ENCODE measurements around the gene SLC25A22.

SLC25A22 gene

GRCh38 chr11:798093-798713 is at the start of gene SLC25A22:
SLC25A22 (minus strand) TSS chr11:798281; CDS start chr11:795006, 3,275 bp downstream.
- intact Hi-C loops (cut with DNase I): no loop called here
- DNase-seq: peak; percentile 64 to 97 (median 75)

GRCh38 chr11:847876-848275 is 49.8 kb upstream of the SLC25A22 start:
- no peak for DNase-seq
- intact Hi-C loops (cut with DNase I): loop anchor here (1.0 to 10.0 kb wide), 2 partner anchors 127 to 203 kb away; no protein-coding TSS in a partner anchor

DNA sequence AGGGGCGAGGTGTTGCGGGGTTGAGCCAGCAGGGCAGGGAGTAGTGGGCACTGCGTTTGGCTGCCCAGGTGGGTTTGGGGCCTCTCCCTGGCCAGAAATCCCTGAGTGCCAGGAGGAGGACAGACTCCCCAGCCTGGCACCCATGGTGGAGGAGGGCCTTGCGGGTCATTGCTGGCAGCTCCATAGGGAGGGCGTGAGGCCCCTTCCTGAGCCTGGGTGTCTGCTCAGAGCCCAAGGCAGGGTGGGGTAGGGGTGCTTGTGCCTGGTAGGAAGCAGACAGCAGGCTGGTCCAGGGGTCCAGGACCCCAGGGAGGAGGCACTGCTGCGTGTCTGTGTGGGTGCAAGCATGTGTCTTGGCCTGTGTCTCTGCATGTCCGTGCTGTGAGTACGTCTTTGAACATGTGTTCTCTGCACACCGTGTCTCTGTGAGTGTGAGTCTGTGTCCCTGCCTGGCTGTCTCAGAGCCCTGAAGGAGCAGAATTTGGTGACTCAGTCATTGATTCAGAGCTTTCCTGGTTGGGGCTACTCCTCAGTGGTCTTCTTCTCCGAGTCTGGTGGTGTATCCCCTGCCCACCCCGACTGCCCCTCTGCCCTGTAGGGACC is 48.5 kb upstream of the SLC25A22 start:
- DNase-seq: no peak
- intact Hi-C loops (cut with DNase I): loop anchor here (10.0 kb wide), 1 partner anchor 128 kb away; no protein-coding TSS in a partner anchor

- DNase-seq: no peak
Observed at GRCh38 chr11:845872-846495, 47.9 kb upstream of the SLC25A22 start.

GRCh38 chr11:844693-845644 is 46.9 kb upstream of the SLC25A22 start:
- no peak for DNase-seq
- intact Hi-C loops (cut with DNase I): loop anchor here (10.0 kb wide), 1 partner anchor 130 kb away; no protein-coding TSS in a partner anchor

More at GRCh38 chr11:845872-846495, 47.9 kb upstream of the SLC25A22 start:
- intact Hi-C loops (cut with DNase I): loop anchor here (10.0 kb wide), 1 partner anchor 129 kb away; no protein-coding TSS in a partner anchor

DNA sequence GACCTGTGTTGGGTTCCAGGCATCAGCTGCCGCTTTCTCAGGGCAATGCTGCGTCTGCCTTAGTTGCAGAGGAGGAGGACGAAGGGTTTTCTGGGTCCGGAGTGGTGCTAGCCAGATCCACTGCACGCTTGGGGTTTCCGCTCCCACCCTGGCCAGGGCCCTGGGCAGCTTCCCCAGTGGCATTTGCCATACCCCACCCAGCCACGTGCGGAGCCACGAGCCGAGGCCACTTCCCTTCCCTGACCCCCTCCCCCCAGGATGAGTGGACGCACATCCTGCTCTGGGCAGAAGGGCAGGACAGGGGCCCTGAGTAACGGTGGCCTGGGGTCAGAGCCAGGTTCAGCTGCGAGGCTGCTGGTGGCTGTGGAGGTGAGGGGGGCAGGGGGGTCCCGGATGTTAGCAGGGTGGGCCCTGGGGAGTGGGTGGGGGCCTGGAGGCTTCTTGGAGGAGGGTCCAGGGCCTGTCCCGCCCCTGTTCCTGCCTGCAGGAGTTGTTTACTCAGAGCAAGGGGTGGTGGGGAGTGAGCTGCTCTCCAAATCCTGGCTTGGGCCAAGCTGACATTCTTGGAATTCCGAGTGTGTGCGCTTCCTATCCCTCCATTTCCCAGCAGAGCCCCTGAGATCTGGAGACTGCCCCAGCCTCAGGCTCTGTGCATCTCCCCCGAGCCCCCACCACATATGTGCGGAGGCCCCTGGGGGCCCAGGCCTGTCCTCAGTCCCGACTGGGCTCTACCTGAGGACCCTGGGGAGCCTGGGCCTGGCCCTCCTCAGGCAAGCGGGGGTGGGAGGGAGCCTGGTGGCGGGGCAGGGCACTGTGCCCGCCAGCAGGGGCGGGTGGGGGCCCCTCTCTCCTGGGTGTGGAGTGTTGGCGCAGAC is 46.0 kb upstream of the SLC25A22 start:
- DNase-seq: peak in 1 of 10 donors; percentile 90
- intact Hi-C loops (cut with DNase I): loop anchor here (10.0 kb wide), 1 partner anchor 131 kb away; no protein-coding TSS in a partner anchor

- no peak for DNase-seq
- intact Hi-C loops (cut with DNase I): loop anchor here (10.0 kb wide), 1 partner anchor 132 kb away; no protein-coding TSS in a partner anchor
Observed at GRCh38 chr11:843086-843734, 45.1 kb upstream of the SLC25A22 start.

GRCh38 chr11:842370-843002 is 44.4 kb upstream of the SLC25A22 start, which contains the start of the genes POLR2L and TSPAN4:
POLR2L (minus strand) TSS chr11:842529; CDS start chr11:842508, 21 bp downstream.
TSPAN4 (plus strand) TSS chr11:842852; CDS start chr11:850305, 7,453 bp downstream.
- intact Hi-C loops (cut with DNase I): loop anchor here (10.0 kb wide), 1 partner anchor 132 kb away; no protein-coding TSS in a partner anchor
- peak; percentile 77 to 98 (median 88) for DNase-seq

GRCh38 chr11:841981-842369 is 43.9 kb upstream of the SLC25A22 start:
- intact Hi-C loops (cut with DNase I): loop anchor here (10.0 kb wide), 1 partner anchor 133 kb away; no protein-coding TSS in a partner anchor
- DNase-seq: no peak

GRCh38 chr11:839875-840617 is 42.0 kb upstream of the SLC25A22 start:
- DNase-seq: no peak
- intact Hi-C loops (cut with DNase I): loop anchor here (10.0 kb wide), 1 partner anchor 135 kb away; no protein-coding TSS in a partner anchor

DNA sequence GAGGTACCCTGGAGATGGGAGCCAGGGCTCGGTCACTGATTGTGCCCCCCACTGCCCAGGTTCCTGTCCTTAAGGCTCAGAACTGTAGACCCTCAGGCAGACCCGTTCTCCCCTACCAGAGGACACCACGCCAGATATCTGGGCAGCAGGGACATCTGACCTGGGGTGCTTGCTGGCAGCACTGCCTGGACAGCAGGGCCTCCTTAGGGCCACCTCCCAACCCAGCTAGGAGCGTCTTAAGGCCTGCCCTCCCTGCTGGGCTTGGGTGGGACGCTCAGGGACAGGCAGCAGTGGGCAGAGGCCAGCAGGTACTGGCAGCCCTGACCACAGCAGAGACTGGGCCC is 41.2 kb upstream of the SLC25A22 start:
- DNase-seq: no peak
- intact Hi-C loops (cut with DNase I): no loop called here

DNA sequence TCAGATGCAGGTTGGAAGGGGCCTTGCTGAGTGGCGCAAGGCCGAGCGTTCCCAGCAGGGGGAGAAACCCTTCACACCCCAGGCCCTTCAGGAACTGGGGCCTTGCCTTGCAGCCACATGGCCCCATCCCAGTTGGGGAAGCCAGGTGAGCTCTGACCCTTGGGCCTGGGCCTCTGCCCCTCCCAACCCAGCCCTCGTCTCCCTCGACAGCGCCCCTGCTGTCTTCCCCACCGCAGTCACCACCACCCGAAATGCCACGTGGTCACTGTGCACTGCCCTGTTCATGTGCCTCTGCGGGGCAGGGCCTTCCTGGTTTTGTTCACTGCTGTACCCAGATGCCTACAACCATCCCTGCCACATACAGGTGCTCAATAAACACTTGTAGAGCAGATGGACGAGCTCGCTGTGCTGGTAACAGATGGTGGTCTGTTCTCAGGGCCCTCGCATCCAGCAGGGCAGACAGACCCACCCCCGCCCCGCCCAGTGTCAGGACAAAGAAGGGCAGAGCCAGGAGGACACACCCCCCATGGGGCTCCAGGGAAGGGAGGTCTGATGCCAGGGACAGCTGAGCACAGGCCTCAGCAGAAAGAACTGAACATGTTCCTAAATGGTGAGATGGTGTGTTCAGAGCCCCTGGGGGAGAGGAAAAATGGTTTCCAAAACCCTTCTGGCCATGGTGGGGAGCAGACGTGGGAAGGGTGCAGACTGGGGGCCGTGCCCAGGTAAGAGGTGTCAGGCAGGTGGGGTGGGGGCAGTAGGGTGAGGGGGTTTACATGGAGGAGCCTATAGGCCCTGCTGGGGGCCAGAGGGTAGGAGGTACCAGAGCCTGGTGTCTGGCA is 40.6 kb upstream of the SLC25A22 start:
- no peak for DNase-seq
- intact Hi-C loops (cut with DNase I): no loop called here

DNA sequence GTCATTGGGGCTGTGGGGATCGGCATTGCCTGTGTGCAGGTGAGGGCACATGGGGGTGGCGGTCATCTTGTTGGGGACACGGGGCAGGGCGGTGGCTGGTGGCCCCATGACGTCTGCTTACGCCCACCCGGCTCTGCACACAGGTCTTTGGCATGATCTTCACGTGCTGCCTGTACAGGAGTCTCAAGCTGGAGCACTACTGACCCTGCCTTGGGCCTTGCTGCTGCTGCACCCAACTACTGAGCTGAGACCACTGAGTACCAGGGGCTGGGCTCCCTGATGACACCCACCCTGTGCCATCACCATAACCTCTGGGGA is 39.9 kb upstream of the SLC25A22 start:
- DNase-seq: no peak
- intact Hi-C loops (cut with DNase I): no loop called here

DNA sequence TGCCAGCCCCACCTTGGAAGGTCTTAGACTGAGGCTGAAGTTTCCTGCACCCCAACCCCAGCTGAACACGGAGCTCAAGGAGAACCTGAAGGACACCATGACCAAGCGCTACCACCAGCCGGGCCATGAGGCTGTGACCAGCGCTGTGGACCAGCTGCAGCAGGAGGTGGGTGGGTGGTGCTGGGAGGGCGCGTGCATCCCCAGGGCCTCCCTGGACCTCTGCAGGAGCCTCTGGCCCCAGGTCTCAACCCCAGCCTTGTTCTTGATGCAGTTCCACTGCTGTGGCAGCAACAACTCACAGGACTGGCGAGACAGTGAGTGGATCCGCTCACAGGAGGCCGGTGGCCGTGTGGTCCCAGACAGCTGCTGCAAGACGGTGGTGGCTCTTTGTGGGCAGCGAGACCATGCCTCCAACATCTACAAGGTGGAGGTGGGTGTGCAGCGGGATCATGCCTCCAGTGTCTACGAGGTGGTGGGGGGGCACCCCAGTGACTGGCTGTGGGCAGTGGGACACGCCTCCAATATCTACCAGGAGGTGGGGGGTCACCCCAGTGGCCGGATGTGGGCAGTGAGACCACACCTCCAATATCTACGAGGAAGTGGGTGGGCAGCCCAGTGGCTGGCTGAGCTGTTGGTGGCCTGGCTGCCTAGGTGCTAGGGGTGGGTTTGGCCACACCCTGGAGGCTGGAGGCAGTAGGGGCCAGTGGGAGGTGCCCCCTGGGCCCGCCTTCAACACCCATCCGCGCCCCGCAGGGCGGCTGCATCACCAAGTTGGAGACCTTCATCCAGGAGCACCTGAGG is 39.3 kb upstream of the SLC25A22 start:
- DNase-seq: no peak
- intact Hi-C loops (cut with DNase I): no loop called here

GRCh38 chr11:836700-837099 is 38.6 kb upstream of the SLC25A22 start:
- no peak for DNase-seq
- intact Hi-C loops (cut with DNase I): no loop called here

DNA sequence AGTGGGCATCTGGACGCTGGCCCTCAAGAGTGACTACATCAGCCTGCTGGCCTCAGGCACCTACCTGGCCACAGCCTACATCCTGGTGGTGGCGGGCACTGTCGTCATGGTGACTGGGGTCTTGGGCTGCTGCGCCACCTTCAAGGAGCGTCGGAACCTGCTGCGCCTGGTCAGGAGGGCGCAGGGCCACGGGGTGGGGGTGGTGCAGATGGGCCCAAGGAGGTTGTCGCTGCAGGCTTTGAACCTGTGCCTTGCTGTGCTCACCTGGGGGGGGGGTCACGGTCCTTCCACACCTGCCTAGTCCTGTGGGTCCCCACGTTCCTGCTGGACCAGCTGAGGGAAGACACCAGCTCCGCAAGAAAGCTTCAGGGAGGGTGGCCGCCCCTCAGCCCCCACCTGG is 38.2 kb upstream of the SLC25A22 start:
- intact Hi-C loops (cut with DNase I): no loop called here
- no peak for DNase-seq

All from posterior cingulate gyrus (tissue), 11 donors.